CD4-positive, alpha-beta T cell treated with Interferon alpha-2 for 1 hour (primary cell): ENCODE data around the gene SLC22A14.
"Not testable (repeated sequence)": the region's sequence is repeated elsewhere in the genome, so short reads cannot be mapped to it uniquely, and the experiment has no call there.

Experiments used
- DNase-seq, 2 donors: peaks; one replicate each; pipeline ENCODE4 v3.0.0-alpha.2; 2020 to 2022

The SLC22A14 gene

GRCh38 chr3:38314112-38314763, 32.1 kb downstream of the SLC22A14 start:
- DNase-seq: no peak

GRCh38 chr3:38314764-38315487, 32.8 kb downstream of the SLC22A14 start:
- no peak for DNase-seq

GRCh38 chr3:38315488-38316230, 33.6 kb downstream of the SLC22A14 start:
- no peak for DNase-seq

- DNase-seq: no peak
Measured at GRCh38 chr3:38316356-38317191, 34.5 kb downstream of the SLC22A14 start.

GRCh38 chr3:38317192-38317759, 35.2 kb downstream of the SLC22A14 start:
- no peak for DNase-seq

GRCh38 chr3:38318766-38319671, 36.9 kb downstream of the SLC22A14 start:
- no peak for DNase-seq

GRCh38 chr3:38320638-38321037, 38.5 kb downstream of the SLC22A14 start:
- DNase-seq: not testable (repeated sequence)

- DNase-seq: no peak
Measured at GRCh38 chr3:38323060-38323459, 41.0 kb downstream of the SLC22A14 start.

- DNase-seq: no peak
Measured at GRCh38 chr3:38325256-38325655, 43.2 kb downstream of the SLC22A14 start.

- DNase-seq: no peak
Measured at GRCh38 chr3:38327335-38328009, 45.4 kb downstream of the SLC22A14 start.

GRCh38 chr3:38331257-38332022, 49.3 kb downstream of the SLC22A14 start:
- DNase-seq: no peak

- no peak for DNase-seq
Measured at GRCh38 chr3:38332201-38332600, 50.1 kb downstream of the SLC22A14 start.

- DNase-seq: no peak
Measured at GRCh38 chr3:38334142-38335055, 52.3 kb downstream of the SLC22A14 start.

GRCh38 chr3:38335263-38335662, 53.2 kb downstream of the SLC22A14 start:
- DNase-seq: no peak

- no peak for DNase-seq
Measured at GRCh38 chr3:38337703-38338102, 55.6 kb downstream of the SLC22A14 start.

GRCh38 chr3:38343797-38344594, 61.9 kb downstream of the SLC22A14 start:
- DNase-seq: no peak

- DNase-seq: no peak
Measured at GRCh38 chr3:38345879-38346586, 63.9 kb downstream of the SLC22A14 start.
